B cell (primary cell): ENCODE data around the gene SRD5A1. TPM values are rescaled to one million over a fixed set of nuclear protein-coding genes. Genes with fewer than 3 reads are reported as not detected.
A peak's percentile ranks its signal among the peaks of the same experiment; 100 is the strongest.

Experiments
- ATAC-seq: fragments of 200-7000 bp; cut with Tn5 transposase; one replicate; pipeline ENCODE4 v1.10.0; 2021; ENCODE audit warnings: low read depth, mild to moderate bottlenecking, moderate number of reproducible peaks, moderate library complexity
- CTCF ChIA-PET: fragments of 350-600 bp; sonication (Branson Sonifier 250); formaldehyde crosslinking; loops from one replicate; lab custom pipeline; 2021; ENCODE audit warnings: antibody characterized with exemption, inconsistent platforms; lab: Charles Lee
- POLR2A ChIA-PET: fragments of 350-600 bp; sonication (Branson Sonifier 250); formaldehyde crosslinking; loops from one replicate; lab custom pipeline; 2021; ENCODE audit warnings: antibody characterized with exemption; lab: Charles Lee
- DNase-seq: peaks from one replicate; pipeline ENCODE4 v3.0.0; 2013
- H2AFZ ChIP-seq: 2 replicates; pipeline ENCODE4 v1.6.1; 2012; ENCODE audit warnings: mild to moderate bottlenecking, low read depth, low read length; ENCODE audit not compliant: insufficient read depth, poor library complexity, severe bottlenecking
- H3K27ac ChIP-seq, 2 donors: 1 replicate in 1 of 2; 2 replicates in 1 of 2; pipeline ENCODE4 v1.5.1; 2012 to 2013; ENCODE audit warnings: low read length in 2 of 2, mild to moderate bottlenecking in 2 of 2, moderate library complexity in 1 of 2
- H3K27me3 ChIP-seq, 4 experiments: fragments of 200-600 bp in 1 of 4; sonication (generic) in 1 of 4; replicated peaks in 1 of 4; 1 replicate in 2 of 4; 2 replicates in 2 of 4; pipeline versions ENCODE4 v1.6.1 to v1.7.0; 2013 to 2016; ENCODE audit warnings: low read length in 3 of 4, mild to moderate bottlenecking in 2 of 4, mixed read lengths in 1 of 4, moderate library complexity in 1 of 4; ENCODE audit not compliant: insufficient read depth in 4 of 4, control insufficient read depth in 3 of 4; ENCODE audit errors: control extremely low read depth in 1 of 4
- H3K36me3 ChIP-seq, 2 experiments: replicated peaks in 1 of 2; 1 replicate in 1 of 2; 2 replicates in 1 of 2; pipeline versions ENCODE4 v1.6.1 to v1.7.1; 2013; ENCODE audit warnings: low read length in 1 of 2; ENCODE audit not compliant: insufficient read depth in 2 of 2, control insufficient read depth in 1 of 2; ENCODE audit errors: control extremely low read depth in 1 of 2, extremely low read depth in 1 of 2
- H3K4me1 ChIP-seq, 2 donors: fragments of 200-600 bp in 1 of 2; sonication (generic) in 1 of 2; 1 replicate in 1 of 2; 2 replicates in 1 of 2; pipeline versions ENCODE4 v1.5.1 to v1.6.1; 2013 to 2017; ENCODE audit warnings: low read length in 2 of 2; ENCODE audit not compliant: control insufficient read depth in 2 of 2, insufficient read depth in 2 of 2
- H3K4me2 ChIP-seq: replicated peaks from 2 replicates; pipeline ENCODE3; 2012; ENCODE audit warnings: mild to moderate bottlenecking, low read depth, low read length; ENCODE audit not compliant: poor library complexity, severe bottlenecking
- H3K4me3 ChIP-seq, 5 experiments: fragments of 200-600 bp in 1 of 5; sonication (generic) in 1 of 5; 1 replicate in 3 of 5; 2 replicates in 2 of 5; pipeline versions ENCODE4 v1.5.1 to v1.7.0; 2011 to 2016; ENCODE audit warnings: low read length in 4 of 5, mild to moderate bottlenecking in 4 of 5, low read depth in 2 of 5, control low read depth in 1 of 5, moderate library complexity in 1 of 5; ENCODE audit not compliant: insufficient read depth in 1 of 5; ENCODE audit errors: control extremely low read depth in 1 of 5, extremely low read depth in 1 of 5
- H3K79me2 ChIP-seq: fragments of 200-600 bp; sonication (generic); one replicate; pipeline ENCODE4 v1.6.0; 2016; ENCODE audit warnings: low read length; ENCODE audit not compliant: control insufficient read depth, insufficient read depth
- H3K9ac ChIP-seq: fragments of 200-600 bp; sonication (generic); 2 replicates; pipeline ENCODE4 v1.6.1; 2017; ENCODE audit warnings: mild to moderate bottlenecking, low read length, moderate library complexity
- H3K9me3 ChIP-seq, 3 donors: one replicate each; pipeline versions ENCODE4 v1.6.1 to v1.7.1; 2013; ENCODE audit warnings: low read length in 2 of 3; ENCODE audit not compliant: control insufficient read depth in 2 of 3, insufficient read depth in 1 of 3; ENCODE audit errors: control extremely low read depth in 1 of 3
- H4K20me1 ChIP-seq: 2 replicates; pipeline ENCODE4 v1.6.0; 2012; ENCODE audit warnings: mild to moderate bottlenecking, low read length; ENCODE audit not compliant: insufficient read depth, control insufficient read depth, poor library complexity, severe bottlenecking
- H3K27ac Mint-ChIP-seq: one replicate; pipeline ENCODE4 v1.8.0; 2021; ENCODE audit warnings: mixed read lengths
- H3K27me3 Mint-ChIP-seq: one replicate; pipeline ENCODE4 v1.8.0; 2021; ENCODE audit warnings: mixed read lengths
- H3K4me1 Mint-ChIP-seq: one replicate; pipeline ENCODE4 v1.8.0; 2021; ENCODE audit warnings: mixed read lengths
- H3K4me3 Mint-ChIP-seq: one replicate; pipeline ENCODE4 v1.8.0; 2021; ENCODE audit warnings: mixed read lengths
- H3K9me3 Mint-ChIP-seq: one replicate; pipeline ENCODE4 v1.8.0; 2022; ENCODE audit warnings: mixed read lengths; ENCODE audit not compliant: insufficient read depth
- CTCF ChIP-seq: fragments of 200-600 bp; IDR thresholded peaks from one replicate; pipeline ENCODE4 v1.8.0; 2022; ENCODE audit warnings: antibody characterized with exemption, mild to moderate bottlenecking
- EZH2 ChIP-seq: IDR thresholded peaks from 2 replicates; pipeline ENCODE4 v1.6.1; 2012; ENCODE audit warnings: borderline replicate concordance, low read depth, mild to moderate bottlenecking, moderate library complexity, low read length; ENCODE audit not compliant: insufficient read depth, poor library complexity, severe bottlenecking
- WGBS: methylation state at CpG from one replicate; pipeline ENCODE4 v1.1.5; 2013; ENCODE audit warnings: missing lambda C conversion rate; ENCODE audit not compliant: insufficient coverage; 5-methylcytosine and 5-hydroxymethylcytosine counted together
- intact Hi-C: fragments of 100-400 bp; cut with micrococcal nuclease; formaldehyde crosslinking; loops from one replicate; pipeline ENCODE4 v1.10.0; 2022
- polyA plus RNA-seq: library from polyadenylated mRNA; depleted of rRNA; stranded (reverse); fragments of >200 nt; gene quantifications from 2 replicates; pipeline ENCODE4 v1.2.3, GENCODE V29; 2012
- total RNA-seq, 2 donors: library from RNA; stranded (reverse); fragments of 120-200 nt in 1 of 2; gene quantifications; 1 replicate in 1 of 2; 2 replicates in 1 of 2; pipeline versions ENCODE4 v1.2.3 to v1.2.4, GENCODE V29; 2013 to 2022

The SRD5A1 gene
- total and polyA plus RNA-seq, 2 donors (not counting 1 experiment from before 2014, with no cell fraction given) = 17.2 to 29.2 TPM

DNA sequence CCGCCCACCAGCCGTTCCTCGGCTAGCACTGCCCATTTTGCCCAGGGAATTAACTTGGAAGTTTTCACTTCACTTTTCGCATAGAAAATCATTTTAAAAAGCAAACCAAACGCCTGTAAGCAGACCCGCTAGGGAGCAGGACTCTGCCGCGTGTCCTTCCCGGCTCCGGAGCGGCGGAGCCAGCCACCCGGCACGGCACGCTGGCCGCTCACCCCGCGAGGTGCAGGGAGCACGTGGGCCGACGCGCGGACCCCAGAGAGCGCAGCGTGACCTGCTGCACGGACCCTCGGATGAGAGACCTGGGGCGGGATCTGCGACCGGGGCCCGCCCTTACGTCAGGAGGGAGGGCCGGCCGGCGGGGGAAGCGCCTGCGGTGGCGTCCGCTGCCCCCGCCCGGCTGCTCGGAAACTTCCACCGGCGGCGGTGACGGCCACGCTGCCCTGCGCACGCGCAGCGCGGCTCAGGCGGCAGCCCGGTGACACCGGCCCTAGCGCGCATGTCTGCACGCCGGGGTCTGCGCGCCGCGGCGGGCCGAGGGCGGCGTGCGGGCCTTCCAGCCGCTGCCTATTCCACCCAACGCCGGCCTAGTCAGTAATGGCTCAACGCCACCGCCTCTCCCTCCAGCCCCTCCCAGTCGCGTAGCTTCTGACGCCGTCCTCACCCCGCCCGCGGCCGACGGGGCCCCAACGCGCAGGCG, 79.5 kb downstream of the SRD5A1 start:
- ATAC-seq = peak; percentile 74
- peak overlapping the region; percentile 58 to 92 (median 67) for H3K4me3 ChIP-seq

More for the DNA sequence above, 79.5 kb downstream of the SRD5A1 start:
- peak overlapping the region; percentile 39 to 80 for H3K27ac ChIP-seq
- peak overlapping the region; percentile 94 for H3K4me2 ChIP-seq
- no peaks in the 10 kb centered on the region for H3K9me3 ChIP-seq
- peak overlapping the region; percentile 84 for H3K9ac ChIP-seq
- Mint-ChIP-seq H3K9me3 (no peaks in the 10 kb centered on the region), H3K27ac (peak overlapping the region; percentile 96), H3K4me3 (peak overlapping the region; percentile 92), H3K27me3 (no peaks in the 10 kb centered on the region), H3K4me1 (peaks cover 41% of the 10 kb centered on the region)
- H3K79me2 ChIP-seq = peaks cover 35% of the 10 kb centered on the region
- peak overlapping the region; percentile 92 for H2AFZ ChIP-seq
- H3K27me3 ChIP-seq = no peaks in the 10 kb centered on the region
- TF ChIP-seq CTCF (peak; percentile 14), EZH2 (no peak)
- WGBS = under 1% methylated on average over 85 of the region's 85 CpGs
- intact Hi-C loops = loop anchor here (1.0 to 10.0 kb wide), 7 partner anchors 16 to 1218 kb away; partner anchors contain the start of genes FASTKD3, MED10, MTRR and NSUN2
- ChIA-PET POLR2A (interaction anchor here (0.5 to 2.3 kb wide), 6 partner anchors 17 to 1290 kb away, joined by 3 to 12 read pairs (median 3); partner anchors contain the start of genes ICE1, NSUN2 and SRD5A1), CTCF (interaction anchor here (0.8 to 1.3 kb wide), 4 partner anchors 33 to 61 kb away, joined by 3 to 4 read pairs (median 3); no protein-coding TSS in a partner anchor)
- peaks cover 0 to 2% of the 10 kb centered on the region in 2 experiments for H3K36me3 ChIP-seq
- peaks cover 29% of the 10 kb centered on the region for H4K20me1 ChIP-seq
- DNase-seq = peak; percentile 99
- H3K4me1 ChIP-seq = peaks cover 34 to 39% of the 10 kb centered on the region in 2 donors
